ENCODE data around the gene PTPRN2. TPM values are rescaled to one million over a fixed set of nuclear protein-coding genes. Genes with fewer than 3 reads are reported as not detected.

The PTPRN2 gene
- total RNA-seq, 1 donor from 2014 or later: 2.4 TPM

DNA sequence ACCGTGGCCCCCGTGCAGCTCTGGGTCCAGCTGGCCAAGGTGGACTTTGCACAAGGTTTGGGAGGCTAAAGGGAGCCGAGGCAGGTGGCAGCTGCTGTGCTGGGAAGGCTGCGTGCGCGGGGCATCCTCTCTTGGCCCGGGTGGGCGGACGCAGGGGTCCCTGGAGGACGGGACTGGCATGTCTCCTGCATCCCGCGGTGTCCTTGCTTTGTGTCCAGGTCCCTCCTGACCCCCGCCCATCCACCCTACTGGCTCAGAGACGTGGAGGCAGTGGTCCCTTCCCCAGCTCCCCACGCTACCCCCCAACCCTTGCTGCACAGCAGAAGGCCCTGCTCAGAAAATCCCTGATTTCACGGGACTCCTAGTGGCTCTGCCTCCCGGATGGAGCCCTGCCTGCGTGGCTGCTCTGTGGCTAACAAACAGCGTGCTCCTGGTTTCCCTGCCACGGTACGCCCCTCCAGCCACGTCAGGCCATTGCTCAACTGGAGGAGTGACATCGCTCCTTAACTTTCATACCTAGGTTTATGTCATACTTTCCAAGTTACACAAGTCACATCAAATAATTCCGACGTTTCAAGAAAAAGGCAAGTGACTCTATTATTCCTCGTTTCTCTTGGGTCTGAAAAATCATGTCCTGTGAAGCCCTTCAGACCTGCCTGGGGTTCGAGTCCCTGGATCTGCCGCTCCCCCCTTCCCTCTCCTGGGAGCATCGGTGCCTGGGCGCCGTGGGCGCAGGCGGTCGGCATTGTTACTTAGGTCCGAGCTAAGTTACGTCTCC, 829.0 kb downstream of the PTPRN2 start:
- Histone ChIP-seq H3K36me3 (ENCODE audit: control insufficient read depth, insufficient read depth, low read length) (no peaks in the 10 kb centered on the region), H3K4me3 (ENCODE audit: low read depth, low read length) (no peak overlapping the region), H3K27me3 (ENCODE audit: control insufficient read depth, insufficient read depth, low read length) (no peaks in the 10 kb centered on the region)
- no peak for TF ChIP-seq CTCF (IDR thresholded peaks at IDR 0.05; ENCODE audit: insufficient read depth, low read length, poor library complexity, severe bottlenecking)
- no peak for DNase-seq (ENCODE audit: low read depth)

DNA sequence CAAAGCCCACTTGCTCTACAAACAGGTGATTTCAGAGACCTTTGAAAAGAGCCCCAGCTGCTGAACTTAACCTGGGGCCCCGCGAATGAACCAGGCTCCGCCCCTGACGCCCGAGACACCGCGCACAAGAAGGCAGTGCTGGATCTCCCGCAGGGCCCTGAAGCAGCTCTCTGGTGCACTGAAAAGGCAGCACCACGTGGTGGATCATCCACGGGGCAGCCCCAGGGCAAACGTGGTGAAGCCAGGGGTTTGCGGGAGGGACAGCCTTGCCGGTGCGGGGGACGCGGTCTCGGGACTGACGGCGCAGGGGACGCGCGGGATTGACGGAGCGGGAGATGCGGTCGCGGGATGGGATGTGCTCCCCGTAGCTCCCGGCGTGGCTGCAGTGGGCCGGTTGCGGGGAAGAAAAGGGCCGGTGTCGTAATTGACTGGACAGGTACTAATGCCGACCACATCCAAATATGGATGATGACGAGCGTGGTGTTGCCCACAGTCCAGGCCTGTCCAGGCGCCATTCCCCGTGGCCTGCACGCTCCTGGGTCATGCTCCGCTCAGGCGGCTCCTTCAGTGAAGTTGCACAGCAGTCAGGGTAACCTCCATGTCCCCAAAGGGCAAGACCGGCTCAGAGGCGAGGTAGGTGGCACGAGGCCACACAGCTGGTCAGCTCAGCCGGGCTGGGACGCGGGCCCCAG, 829.7 kb downstream of the PTPRN2 start:
- Histone ChIP-seq H3K36me3 (ENCODE audit: control insufficient read depth, insufficient read depth, low read length) (no peaks in the 10 kb centered on the region), H3K4me3 (ENCODE audit: low read depth, low read length) (no peak overlapping the region), H3K27me3 (ENCODE audit: control insufficient read depth, insufficient read depth, low read length) (no peaks in the 10 kb centered on the region)
- DNase-seq (ENCODE audit: low read depth): no peak
- no peak for TF ChIP-seq CTCF (IDR thresholded peaks at IDR 0.05; ENCODE audit: insufficient read depth, low read length, poor library complexity, severe bottlenecking)

DNA sequence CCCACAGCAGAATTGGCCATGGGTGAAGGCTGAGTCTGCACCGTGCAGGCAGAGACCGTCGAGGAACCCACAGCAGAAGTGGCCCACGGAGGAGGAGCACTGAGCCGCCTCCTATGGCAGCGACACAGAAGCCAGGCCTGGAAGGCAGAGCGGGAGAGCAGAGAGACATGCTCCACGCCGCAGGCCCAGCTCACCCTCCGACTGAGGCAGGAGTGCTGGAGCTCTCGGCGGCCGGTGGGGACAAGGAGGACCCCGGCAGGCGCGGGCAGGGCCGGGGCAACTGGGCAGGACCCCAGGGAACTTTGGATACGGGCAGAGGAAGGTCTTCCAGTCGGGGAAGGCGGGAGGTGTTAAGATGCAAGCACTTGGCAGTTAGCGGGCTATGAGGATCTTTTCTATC, 830.4 kb downstream of the PTPRN2 start:
- no peak for TF ChIP-seq CTCF (IDR thresholded peaks at IDR 0.05; ENCODE audit: insufficient read depth, low read length, poor library complexity, severe bottlenecking)
- Histone ChIP-seq H3K36me3 (ENCODE audit: control insufficient read depth, insufficient read depth, low read length) (no peaks in the 10 kb centered on the region), H3K4me3 (ENCODE audit: low read depth, low read length) (no peak overlapping the region), H3K27me3 (ENCODE audit: control insufficient read depth, insufficient read depth, low read length) (no peaks in the 10 kb centered on the region)
- DNase-seq (ENCODE audit: low read depth): no peak

GRCh38 chr7:157755741-157756140, 831.9 kb downstream of the PTPRN2 start:
- H3K27me3 ChIP-seq (ENCODE audit: control insufficient read depth, insufficient read depth, low read length): no peaks in the 10 kb centered on the region
- TF ChIP-seq CTCF (IDR thresholded peaks at IDR 0.05; ENCODE audit: insufficient read depth, low read length, poor library complexity, severe bottlenecking): no peak
- no peak overlapping the region for H3K4me3 ChIP-seq (ENCODE audit: low read depth, low read length)
- no peak for DNase-seq (ENCODE audit: low read depth)
- no peaks in the 10 kb centered on the region for H3K36me3 ChIP-seq (ENCODE audit: control insufficient read depth, insufficient read depth, low read length)

DNA sequence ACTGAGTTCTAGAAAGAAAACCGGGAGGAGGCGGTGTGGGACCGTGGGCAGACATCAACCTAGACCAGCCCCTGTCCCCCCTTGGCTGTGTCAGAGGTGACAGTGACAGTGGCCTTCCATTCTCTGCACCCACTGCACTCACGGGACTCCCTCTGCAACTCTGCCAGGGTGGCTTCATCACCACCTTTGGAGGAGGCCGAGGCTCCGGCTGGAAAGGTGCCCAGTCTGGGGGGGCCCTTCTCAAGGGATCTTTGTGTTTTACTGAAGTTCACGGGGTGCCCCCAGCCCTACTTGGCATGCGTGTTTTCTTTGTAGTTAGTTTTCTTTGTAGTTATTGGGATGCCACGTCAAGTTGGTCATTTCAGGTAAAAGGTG, 833.2 kb downstream of the PTPRN2 start:
- Histone ChIP-seq H3K4me3 (ENCODE audit: low read depth, low read length) (no peak overlapping the region), H3K36me3 (ENCODE audit: control insufficient read depth, insufficient read depth, low read length) (no peaks in the 10 kb centered on the region), H3K27me3 (ENCODE audit: control insufficient read depth, insufficient read depth, low read length) (no peaks in the 10 kb centered on the region)
- no peak for DNase-seq (ENCODE audit: low read depth)
- TF ChIP-seq CTCF (IDR thresholded peaks at IDR 0.05; ENCODE audit: insufficient read depth, low read length, poor library complexity, severe bottlenecking): no peak

Measured in kidney epithelial cell (primary cell).